ENCODE measurements around the gene ATRNL1.
"Not testable (repeated sequence)": the region's sequence is repeated elsewhere in the genome, so short reads cannot be mapped to it uniquely, and the experiment has no call there.

Gene ATRNL1

DNA sequence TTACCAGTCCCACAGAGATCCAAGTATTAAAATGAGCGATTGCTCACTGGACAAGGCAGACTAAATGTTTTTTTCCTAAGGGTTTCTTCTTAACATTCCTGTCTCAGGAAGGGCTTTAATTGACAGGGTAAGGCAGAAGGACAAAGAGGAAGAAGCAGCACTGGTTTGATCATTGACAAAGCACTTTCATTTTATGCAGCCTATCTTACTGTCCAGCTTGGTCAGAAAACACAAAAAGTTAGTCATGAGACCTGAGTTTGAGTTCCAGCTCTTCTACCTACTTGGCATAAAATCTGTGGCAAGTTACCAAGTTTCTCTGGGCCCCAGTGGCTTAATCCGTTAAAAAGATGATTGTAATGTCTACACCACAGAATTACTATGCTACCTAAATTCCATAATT lies 721.4 kb downstream of the ATRNL1 start:
- no peak for DNase-seq (ENCODE audit: low read depth)
- H3K4me3 ChIP-seq (ENCODE audit: low read length): no peak overlapping the region
- TF ChIP-seq, protein P1, sequence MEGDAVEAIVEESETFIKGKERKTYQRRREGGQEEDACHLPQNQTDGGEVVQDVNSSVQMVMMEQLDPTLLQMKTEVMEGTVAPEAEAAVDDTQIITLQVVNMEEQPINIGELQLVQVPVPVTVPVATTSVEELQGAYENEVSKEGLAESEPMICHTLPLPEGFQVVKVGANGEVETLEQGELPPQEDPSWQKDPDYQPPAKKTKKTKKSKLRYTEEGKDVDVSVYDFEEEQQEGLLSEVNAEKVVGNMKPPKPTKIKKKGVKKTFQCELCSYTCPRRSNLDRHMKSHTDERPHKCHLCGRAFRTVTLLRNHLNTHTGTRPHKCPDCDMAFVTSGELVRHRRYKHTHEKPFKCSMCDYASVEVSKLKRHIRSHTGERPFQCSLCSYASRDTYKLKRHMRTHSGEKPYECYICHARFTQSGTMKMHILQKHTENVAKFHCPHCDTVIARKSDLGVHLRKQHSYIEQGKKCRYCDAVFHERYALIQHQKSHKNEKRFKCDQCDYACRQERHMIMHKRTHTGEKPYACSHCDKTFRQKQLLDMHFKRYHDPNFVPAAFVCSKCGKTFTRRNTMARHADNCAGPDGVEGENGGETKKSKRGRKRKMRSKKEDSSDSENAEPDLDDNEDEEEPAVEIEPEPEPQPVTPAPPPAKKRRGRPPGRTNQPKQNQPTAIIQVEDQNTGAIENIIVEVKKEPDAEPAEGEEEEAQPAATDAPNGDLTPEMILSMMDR (conservative IDR thresholded peaks at IDR 0.05; ENCODE audit: low read length): no peak

DNA sequence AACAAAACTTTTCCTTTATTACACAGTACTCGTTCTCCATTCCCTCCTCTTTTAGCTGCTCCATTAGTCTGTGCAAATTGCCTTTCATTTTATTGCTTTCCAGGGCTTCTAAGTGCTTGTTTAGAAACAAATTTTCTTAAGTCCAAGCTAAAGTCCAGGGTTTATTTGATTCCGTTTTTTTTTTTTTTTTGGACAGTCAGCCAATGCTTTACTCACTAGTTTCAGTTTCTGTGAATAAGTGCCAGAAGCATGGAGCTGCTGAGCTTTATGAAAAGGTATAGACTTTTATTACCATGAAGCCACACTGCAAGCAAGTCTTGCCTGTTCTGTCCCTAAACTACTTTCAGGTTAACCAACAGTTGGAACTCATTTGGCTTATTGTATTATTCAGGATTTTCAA lies 724.8 kb downstream of the ATRNL1 start:
- H3K4me3 ChIP-seq (ENCODE audit: low read length): peak overlapping the region; percentile 33
- DNase-seq (ENCODE audit: low read depth): peak; percentile 30
- TF ChIP-seq, protein P1 (conservative IDR thresholded peaks at IDR 0.05; ENCODE audit: low read length): no peak

DNA sequence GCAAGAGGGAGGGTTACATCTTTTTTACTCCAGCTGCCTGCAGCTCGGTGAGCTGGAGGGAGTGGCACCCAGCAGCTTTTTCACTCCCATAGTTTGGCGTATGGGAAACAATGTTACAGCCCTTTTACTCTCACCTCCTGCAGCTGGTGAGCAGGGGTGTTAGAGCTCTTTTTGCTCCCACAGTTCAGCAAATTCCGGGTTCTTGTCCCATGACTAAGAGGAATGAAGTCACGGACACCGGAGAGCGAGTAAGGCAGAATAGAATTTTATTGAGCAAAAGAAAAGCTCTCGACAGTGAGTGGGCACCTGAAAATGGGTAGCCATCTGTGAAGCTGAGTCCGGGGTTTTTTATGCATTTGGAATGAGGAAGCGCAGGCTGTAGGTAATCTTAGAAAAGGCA lies 733.2 kb downstream of the ATRNL1 start:
- peak; percentile 33 for DNase-seq (ENCODE audit: low read depth)
- no peak overlapping the region for H3K4me3 ChIP-seq (ENCODE audit: low read length)
- TF ChIP-seq, protein P1 (conservative IDR thresholded peaks at IDR 0.05; ENCODE audit: low read length): no peak

DNA sequence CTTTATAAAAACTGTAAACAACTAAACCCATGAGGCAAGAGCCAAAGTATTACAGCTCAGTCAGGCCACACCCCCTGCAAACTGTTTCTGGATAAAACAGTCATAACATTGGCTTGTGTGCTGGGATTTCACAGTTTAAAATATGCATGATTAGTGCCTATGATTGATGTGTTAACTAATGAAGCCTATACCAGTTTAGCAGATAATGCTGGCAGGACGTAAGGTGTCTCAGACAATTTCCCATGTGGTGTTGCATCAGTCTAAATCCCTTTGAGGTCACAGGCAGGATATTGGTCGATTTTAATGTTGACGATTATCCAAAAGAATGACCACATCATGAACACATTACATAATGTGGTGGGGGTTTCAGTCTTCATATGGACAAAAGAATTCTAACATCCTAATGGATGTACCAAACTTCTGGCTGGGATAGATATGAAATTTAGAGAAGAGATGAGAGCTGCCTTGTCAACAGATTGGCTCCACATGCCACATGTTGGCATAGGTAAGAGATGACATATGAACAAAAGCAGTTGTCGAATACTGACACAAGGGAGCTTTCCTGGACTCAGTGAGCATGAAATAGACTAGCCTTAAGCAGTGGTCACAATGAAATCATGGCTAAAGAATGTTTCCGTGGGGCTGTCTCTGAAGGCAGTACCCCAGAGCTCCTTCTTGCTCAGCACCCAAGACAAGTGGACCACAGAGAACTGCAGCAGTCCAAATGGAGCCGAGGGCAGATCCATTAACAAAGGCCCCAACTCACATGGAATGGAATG lies 734.3 kb downstream of the ATRNL1 start:
- TF ChIP-seq, protein P1 (conservative IDR thresholded peaks at IDR 0.05; ENCODE audit: low read length): no peak
- H3K4me3 ChIP-seq (ENCODE audit: low read length): no peak overlapping the region
- DNase-seq (ENCODE audit: low read depth): peak; percentile 95

DNA sequence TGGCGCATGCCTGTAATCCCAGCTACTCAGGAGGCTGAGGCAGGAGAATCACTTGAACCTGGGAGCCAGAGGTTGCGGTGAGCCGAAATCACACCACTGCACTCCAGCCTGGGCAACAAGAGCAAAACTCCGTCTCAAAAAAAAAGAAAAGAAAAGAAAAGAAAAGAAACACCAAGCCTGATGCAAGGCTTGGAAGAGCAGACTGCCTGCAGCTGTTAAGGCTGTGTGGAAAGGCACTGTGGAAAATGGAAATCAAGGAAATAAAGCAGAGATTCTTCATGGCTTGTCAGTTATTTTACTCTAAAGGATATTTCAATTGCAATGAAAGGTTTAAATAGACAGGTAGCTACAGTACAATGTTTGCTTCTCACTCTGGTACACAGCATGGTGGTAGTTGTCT lies 735.0 kb downstream of the ATRNL1 start:
- not testable (repeated sequence) for H3K4me3 ChIP-seq (ENCODE audit: low read length); DNase-seq (ENCODE audit: low read depth)

DNA sequence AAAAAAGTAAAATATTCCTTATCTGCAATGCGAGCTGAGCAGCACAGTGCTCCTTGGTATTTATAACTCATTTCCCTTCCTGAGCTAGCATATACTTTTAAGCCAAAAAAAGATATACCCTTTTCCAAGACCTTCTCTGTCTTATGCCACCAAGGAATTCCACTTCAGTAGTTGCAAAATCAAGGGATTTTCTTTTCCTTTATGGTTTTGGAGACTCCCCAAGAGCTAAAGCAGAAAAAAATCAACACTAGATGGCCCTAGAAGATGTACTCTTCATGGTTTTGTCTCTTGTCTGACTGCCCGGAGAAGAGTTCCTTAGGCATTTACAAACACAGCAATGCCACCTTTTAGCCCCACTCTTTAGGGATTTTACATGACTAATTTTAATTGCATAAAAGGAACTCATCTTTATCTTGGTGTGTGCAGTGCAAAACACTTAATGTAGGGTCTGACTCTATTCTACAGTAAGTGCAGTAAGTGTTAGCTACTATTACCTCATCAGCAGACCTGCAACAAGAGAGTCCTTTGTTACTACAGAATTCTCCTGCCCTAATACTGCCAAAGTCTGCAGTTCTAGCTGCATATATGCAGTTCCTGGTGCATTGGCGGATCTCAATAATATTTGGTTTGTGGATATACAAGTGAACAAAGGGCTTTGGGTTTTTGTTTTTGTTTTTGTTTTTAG lies 736.5 kb downstream of the ATRNL1 start:
- no peak overlapping the region for H3K4me3 ChIP-seq (ENCODE audit: low read length)
- DNase-seq (ENCODE audit: low read depth): peak; percentile 78
- TF ChIP-seq, protein P1 (conservative IDR thresholded peaks at IDR 0.05; ENCODE audit: low read length): peak; percentile 66

DNA sequence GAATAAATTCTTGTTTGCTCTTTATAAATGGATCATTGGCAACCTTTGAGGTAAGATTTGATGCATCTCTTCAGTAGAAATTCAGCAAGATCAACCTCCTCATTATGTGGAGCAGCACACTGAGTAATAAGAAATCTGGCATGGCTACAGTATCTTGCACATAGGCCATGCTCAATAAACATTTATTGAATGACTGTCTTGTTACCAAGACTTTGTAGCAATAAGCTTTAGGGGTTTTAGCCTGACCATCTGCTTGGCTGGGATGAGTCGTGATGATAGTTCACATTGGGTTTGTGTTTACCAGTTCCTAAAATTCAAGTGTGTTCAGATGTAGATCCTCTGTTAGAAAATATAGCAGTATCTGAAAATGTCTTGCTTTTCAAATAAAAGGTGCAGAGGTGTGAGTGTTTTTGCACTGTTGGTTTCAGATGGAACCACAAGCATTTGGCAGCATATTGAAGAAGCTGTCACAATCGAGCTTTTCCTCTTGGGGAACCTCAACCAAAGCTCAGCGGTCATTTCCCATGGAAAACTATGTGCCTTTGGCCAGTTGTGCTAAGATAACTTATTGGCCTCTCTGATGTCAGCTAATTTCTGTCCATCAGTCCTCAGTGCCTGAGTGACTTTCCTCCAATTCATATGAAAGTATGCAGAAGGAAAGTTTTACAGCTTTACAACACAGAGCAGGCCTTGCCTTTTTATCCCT lies 737.3 kb downstream of the ATRNL1 start:
- peak; percentile 77 for DNase-seq (ENCODE audit: low read depth)
- H3K4me3 ChIP-seq (ENCODE audit: low read length): no peak overlapping the region
- TF ChIP-seq, protein P1 (conservative IDR thresholded peaks at IDR 0.05; ENCODE audit: low read length): no peak

All from AG10803 (cell line).